Sigmoid colon (tissue), 7 donors: ENCODE measurements around the gene YWHAG. TPM values are rescaled to one million over a fixed set of nuclear protein-coding genes. Genes with fewer than 3 reads are reported as not detected.

Source experiments
- DNase-seq: peaks from one replicate; pipeline ENCODE4 v3.0.0-alpha.2; 2019
- H3K27ac ChIP-seq, 4 donors: fragments of 200-600 bp; sonication (generic); one replicate each; pipeline ENCODE4 v1.5.1; 2016 to 2019; ENCODE audit warnings: mild to moderate bottlenecking in 1 of 4
- H3K27me3 ChIP-seq, 3 donors: fragments of 200-600 bp; sonication (generic); one replicate each; pipeline ENCODE4 v1.5.1; 2019; ENCODE audit warnings: mild to moderate bottlenecking in 1 of 3
- H3K36me3 ChIP-seq, 4 donors: fragments of 200-600 bp; sonication (generic); one replicate each; pipeline ENCODE4 v1.5.1; 2016 to 2019
- H3K4me1 ChIP-seq, 4 donors: fragments of 200-600 bp; sonication (generic); one replicate each; pipeline ENCODE4 v1.5.1; 2017 to 2019
- H3K4me3 ChIP-seq, 4 donors: fragments of 200-600 bp; sonication (generic); one replicate each; pipeline ENCODE4 v1.5.1; 2017 to 2019; ENCODE audit warnings: mild to moderate bottlenecking in 2 of 4, moderate library complexity in 1 of 4
- H3K9me3 ChIP-seq, 4 donors: fragments of 200-600 bp in 3 of 4; sonication (generic) in 3 of 4; one replicate each; pipeline versions ENCODE4 v1.5.1 to v1.6.1; 2013 to 2019
- EP300 ChIP-seq, 4 donors: sonication (generic); formaldehyde crosslinking; IDR thresholded peaks; one replicate each; pipeline ENCODE4 v1.6.1; 2017; ENCODE audit warnings: antibody characterized with exemption in 4 of 4
- POLR2A ChIP-seq, 2 donors: fragments of 450-650 bp; IDR thresholded peaks; one replicate each; pipeline ENCODE4 v1.6.1; 2016; ENCODE audit warnings: antibody characterized with exemption in 2 of 2, mild to moderate bottlenecking in 2 of 2, moderate library complexity in 2 of 2
- POLR2AphosphoS5 ChIP-seq, 4 donors: sonication (generic); formaldehyde crosslinking; IDR thresholded peaks; one replicate each; pipeline ENCODE4 v1.6.1; 2017; ENCODE audit warnings: antibody characterized with exemption in 4 of 4
- WGBS, 2 donors: extraction: QIAGEN DNeasy Blood & Tissue Kit; methylation state at CpG; one replicate each; pipeline ENCODE4 v1.1.7; 2013; 5-methylcytosine and 5-hydroxymethylcytosine counted together
- intact Hi-C: fragments of 100-400 bp; cut with DNase I; formaldehyde crosslinking; loops from one replicate; pipeline ENCODE4 v1.15.1; 2023
- polyA plus RNA-seq, 3 donors: library from polyadenylated mRNA; stranded (reverse); fragments of 200-250 nt; gene quantifications; one replicate each; pipeline ENCODE4 v1.2.3, GENCODE V29; 2013
- total RNA-seq, 4 donors: library from RNA; depleted of rRNA; stranded (reverse); fragments of >200 nt; gene quantifications; one replicate each; pipeline ENCODE4 v1.1.0, GENCODE V29; 2016
- TF ChIP-seq, protein P1 (sequence below), 4 experiments: fragments of 450-650 bp in 3 of 4; fragments of 200-600 bp in 1 of 4; IDR thresholded peaks; one replicate each; pipeline ENCODE4 v1.5.1; 2016 to 2019; ENCODE audit warnings: antibody characterized with exemption in 4 of 4, mild to moderate bottlenecking in 3 of 4, moderate library complexity in 2 of 4
- donor health status: healthy with polysubstance abuse.
- donor health status: Bipolar disorder and iron deficiency.
- donor health status: healthy.

Gene YWHAG
- total and polyA plus RNA-seq, 7 donors, result 42.5 to 64.0 (median 54.2) TPM

DNA sequence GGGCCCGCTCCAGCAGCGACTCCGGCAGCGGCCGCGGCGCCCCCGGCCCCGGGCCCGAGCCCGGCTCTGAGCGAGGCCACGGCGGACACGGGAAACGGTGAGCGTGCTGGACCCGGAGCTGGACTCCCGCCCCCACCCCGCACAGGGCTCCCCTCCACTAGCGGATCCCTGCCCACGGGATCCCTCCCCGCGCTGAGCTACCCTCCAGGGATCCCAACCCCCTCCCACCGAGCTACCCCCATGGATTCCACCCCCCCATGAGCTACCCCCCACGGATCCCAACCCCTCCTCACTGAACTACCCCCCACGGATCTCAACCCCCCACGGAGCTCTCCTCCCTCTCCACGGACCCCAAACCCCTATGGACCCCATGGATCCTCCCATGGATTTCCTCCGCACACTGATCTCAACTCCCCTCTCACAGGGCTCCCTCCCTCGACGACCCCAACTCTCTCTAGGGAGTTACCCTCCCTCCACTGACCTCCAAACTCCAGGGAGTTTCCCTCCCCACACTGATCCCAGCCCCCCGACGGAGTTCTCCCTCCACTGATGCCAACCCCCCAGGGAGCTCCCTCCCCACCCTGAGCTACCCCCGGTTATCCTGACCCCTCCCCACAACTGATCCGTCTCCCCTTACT is 77.0 kb downstream of the YWHAG start:
- Histone ChIP-seq H3K27me3 (peaks cover 19 to 44% (median 26%) of the 10 kb centered on the region in 3 donors), H3K9me3 (no peaks in the 10 kb centered on the region), H3K4me3 (peak overlapping the region; percentile 12 to 53 (median 48)), H3K36me3 (no peaks in the 10 kb centered on the region), H3K4me1 (peaks cover 0 to 21% (median 18%) of the 10 kb centered on the region in 4 donors), H3K27ac (no peak overlapping the region)
- WGBS, 2 donors, result 2 to 3% methylated on average over 36 of the region's 36 CpGs
- TF ChIP-seq, protein P1, sequence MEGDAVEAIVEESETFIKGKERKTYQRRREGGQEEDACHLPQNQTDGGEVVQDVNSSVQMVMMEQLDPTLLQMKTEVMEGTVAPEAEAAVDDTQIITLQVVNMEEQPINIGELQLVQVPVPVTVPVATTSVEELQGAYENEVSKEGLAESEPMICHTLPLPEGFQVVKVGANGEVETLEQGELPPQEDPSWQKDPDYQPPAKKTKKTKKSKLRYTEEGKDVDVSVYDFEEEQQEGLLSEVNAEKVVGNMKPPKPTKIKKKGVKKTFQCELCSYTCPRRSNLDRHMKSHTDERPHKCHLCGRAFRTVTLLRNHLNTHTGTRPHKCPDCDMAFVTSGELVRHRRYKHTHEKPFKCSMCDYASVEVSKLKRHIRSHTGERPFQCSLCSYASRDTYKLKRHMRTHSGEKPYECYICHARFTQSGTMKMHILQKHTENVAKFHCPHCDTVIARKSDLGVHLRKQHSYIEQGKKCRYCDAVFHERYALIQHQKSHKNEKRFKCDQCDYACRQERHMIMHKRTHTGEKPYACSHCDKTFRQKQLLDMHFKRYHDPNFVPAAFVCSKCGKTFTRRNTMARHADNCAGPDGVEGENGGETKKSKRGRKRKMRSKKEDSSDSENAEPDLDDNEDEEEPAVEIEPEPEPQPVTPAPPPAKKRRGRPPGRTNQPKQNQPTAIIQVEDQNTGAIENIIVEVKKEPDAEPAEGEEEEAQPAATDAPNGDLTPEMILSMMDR (IDR thresholded peaks at IDR 0.05), result no peak
- no peak for TF ChIP-seq POLR2A (IDR thresholded peaks at IDR 0.05)
- no peak for TF ChIP-seq POLR2AphosphoS5 (IDR thresholded peaks at IDR 0.05)
- TF ChIP-seq EP300 (IDR thresholded peaks at IDR 0.05), result no peak
- DNase-seq, result no peak
- intact Hi-C loops, result loop anchor here (5.0 kb wide), 1 partner anchor 35 kb away; no protein-coding TSS in a partner anchor

DNA sequence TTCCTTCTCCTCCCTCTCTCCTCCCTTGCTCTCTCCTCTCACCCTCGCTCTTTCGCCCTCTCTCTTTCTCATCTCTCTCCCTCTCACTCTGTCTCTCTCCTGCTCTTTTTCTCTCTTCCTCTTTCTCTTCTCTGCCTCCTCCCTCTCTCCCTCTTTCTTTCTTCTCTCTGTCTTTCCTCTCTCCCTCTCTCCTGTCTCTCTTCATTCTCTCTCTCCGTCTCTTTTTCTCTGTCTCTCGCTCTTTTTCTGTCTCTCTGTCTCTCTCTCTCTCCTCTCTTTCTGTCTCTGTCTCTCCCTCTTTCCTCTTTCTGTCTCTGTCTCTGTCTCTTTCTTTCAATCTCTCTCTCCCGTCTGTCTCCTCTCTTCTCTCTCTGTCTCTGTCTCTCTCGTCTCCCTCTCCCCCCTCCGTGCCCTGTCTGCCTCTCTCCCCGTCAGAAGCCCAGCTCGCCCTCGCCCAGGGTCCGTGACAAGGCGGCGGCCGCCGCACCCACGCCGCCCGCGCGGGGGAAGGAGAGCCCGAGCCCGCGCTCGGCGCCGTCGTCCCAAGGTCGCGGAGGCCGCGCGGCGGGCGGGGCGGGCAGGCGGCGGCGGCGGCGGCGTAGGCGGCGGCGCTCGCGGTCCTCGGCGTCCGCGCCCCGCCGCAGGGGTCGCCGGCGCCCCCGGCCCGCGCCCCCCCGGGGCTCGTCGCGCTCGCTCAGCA is 77.6 kb downstream of the YWHAG start:
- no peaks in the 10 kb centered on the region for H3K36me3 ChIP-seq
- WGBS, 2 donors, result 3% methylated on average over 63 of the region's 63 CpGs
- H3K9me3 ChIP-seq, result no peaks in the 10 kb centered on the region
- DNase-seq, result no peak
- intact Hi-C loops, result loop anchor here (5.0 kb wide), 1 partner anchor 36 kb away; no protein-coding TSS in a partner anchor
- peaks cover 19 to 44% (median 26%) of the 10 kb centered on the region in 3 donors for H3K27me3 ChIP-seq
- H3K4me3 ChIP-seq, result peak overlapping the region in 3 of 4 donors; percentile 43 to 53 (median 52)
- TF ChIP-seq, protein P1 (IDR thresholded peaks at IDR 0.05), result no peak
- TF ChIP-seq EP300 (IDR thresholded peaks at IDR 0.05), result no peak
- TF ChIP-seq POLR2A (IDR thresholded peaks at IDR 0.05), result no peak
- H3K4me1 ChIP-seq, result peaks cover 0 to 21% (median 18%) of the 10 kb centered on the region in 4 donors
- H3K27ac ChIP-seq, result peak overlapping the region in 1 of 4 donors; percentile 8

GRCh38 chr7:76280408-76280807 is 78.4 kb downstream of the YWHAG start:
- 20 to 34% methylated on average over 25 of the region's 25 CpGs for WGBS, 2 donors
- H3K36me3 ChIP-seq, result no peaks in the 10 kb centered on the region
- H3K4me1 ChIP-seq, result peaks cover 0 to 21% (median 18%) of the 10 kb centered on the region in 4 donors
- DNase-seq, result no peak
- H3K4me3 ChIP-seq, result no peak overlapping the region
- no peaks in the 10 kb centered on the region for H3K9me3 ChIP-seq
- intact Hi-C loops, result loop anchor here (5.0 kb wide), 1 partner anchor 37 kb away; no protein-coding TSS in a partner anchor
- no peak for TF ChIP-seq POLR2A (IDR thresholded peaks at IDR 0.05)
- peaks cover 19 to 44% (median 26%) of the 10 kb centered on the region in 3 donors for H3K27me3 ChIP-seq
- no peak overlapping the region for H3K27ac ChIP-seq

GRCh38 chr7:76278540-76278939 is 80.3 kb downstream of the YWHAG start:
- Histone ChIP-seq H3K27ac (no peak overlapping the region), H3K4me3 (no peak overlapping the region), H3K27me3 (peaks cover 18 to 49% (median 28%) of the 10 kb centered on the region in 3 donors), H3K9me3 (no peaks in the 10 kb centered on the region), H3K36me3 (no peaks in the 10 kb centered on the region), H3K4me1 (peaks cover 0 to 21% (median 18%) of the 10 kb centered on the region in 4 donors)
- TF ChIP-seq, protein P1 (IDR thresholded peaks at IDR 0.05), result no peak
- TF ChIP-seq EP300 (IDR thresholded peaks at IDR 0.05) (no peak), POLR2AphosphoS5 (IDR thresholded peaks at IDR 0.05) (no peak), POLR2A (IDR thresholded peaks at IDR 0.05) (no peak)
- intact Hi-C loops, result no loop called here
- 92 to 100% methylated on average over 1 of the region's 1 CpG for WGBS, 2 donors
- no peak for DNase-seq

Other genes with a start within 250 kb of the YWHAG start
- 10 to 100 TPM in 1 of 4 donors, 1 to 10 TPM in 3; 1.6 to 16.1 (median 6.3) TPM for gene SRRM3, start 157.1 kb downstream of the YWHAG start, total RNA-seq
- gene SRRM3, start 157.1 kb downstream of the YWHAG start, polyA plus RNA-seq, result 1 to 10 TPM; 1.4 to 2.2 (median 1.8) TPM
- gene HSPB1, start 56.3 kb downstream of the YWHAG start, total RNA-seq, result 1,000 to 10,000 TPM in 3 of 4 donors, 100 to 1,000 TPM in 1; 929 to 2,528 (median 1,357) TPM
- gene HSPB1, start 56.3 kb downstream of the YWHAG start, polyA plus RNA-seq, result 100 to 1,000 TPM; 202 to 340 (median 208) TPM
- 1 to 10 TPM in 1 of 4 donors, under 1 TPM in 1, not detected in 2; 0.71 to 3.6 TPM for gene SSC4D, start 50.7 kb upstream of the YWHAG start, total RNA-seq
- gene SSC4D, start 50.7 kb upstream of the YWHAG start, polyA plus RNA-seq, result 1 to 10 TPM in 1 of 3 donors, under 1 TPM in 1, not detected in 1; 0.47 to 1.2 TPM
- 1 to 10 TPM in 3 of 4 donors, not detected in 1; 1.4 to 2.1 (median 1.8) TPM for gene ZP3, start 66.0 kb upstream of the YWHAG start, total RNA-seq
- 1 to 10 TPM; 1.4 to 4.8 (median 4.5) TPM for gene ZP3, start 66.0 kb upstream of the YWHAG start, polyA plus RNA-seq
- 10 to 100 TPM; 11.1 to 29.9 (median 17.0) TPM for gene DTX2, start 102.7 kb upstream of the YWHAG start, total RNA-seq
- gene DTX2, start 102.7 kb upstream of the YWHAG start, polyA plus RNA-seq, result 10 to 100 TPM; 23.4 to 71.9 (median 37.9) TPM
- 1 to 10 TPM in 1 of 4 donors, under 1 TPM in 3; 0.27 to 3.9 (median 0.77) TPM for gene UPK3B, start 151.6 kb upstream of the YWHAG start, total RNA-seq
- 1 to 10 TPM in 1 of 3 donors, under 1 TPM in 1, not detected in 1; 0.92 to 1.9 TPM for gene UPK3B, start 151.6 kb upstream of the YWHAG start, polyA plus RNA-seq
- 1 to 10 TPM in 1 of 4 donors, under 1 TPM in 1, not detected in 2; 0.16 to 2.5 TPM for gene SPDYE16, start 184.3 kb upstream of the YWHAG start, total RNA-seq
- gene SPDYE16, start 184.3 kb upstream of the YWHAG start, polyA plus RNA-seq, result under 1 TPM in 2 of 3 donors, not detected in 1; 0.06 to 0.60 TPM